ENCODE results near the gene DYRK4. TPM values are rescaled to one million over a fixed set of nuclear protein-coding genes. Genes with fewer than 3 reads are reported as not detected.
"Not testable (repeated sequence)": the region's sequence is repeated elsewhere in the genome, so short reads cannot be mapped to it uniquely, and the experiment has no call there.

The DYRK4 gene, protein sequence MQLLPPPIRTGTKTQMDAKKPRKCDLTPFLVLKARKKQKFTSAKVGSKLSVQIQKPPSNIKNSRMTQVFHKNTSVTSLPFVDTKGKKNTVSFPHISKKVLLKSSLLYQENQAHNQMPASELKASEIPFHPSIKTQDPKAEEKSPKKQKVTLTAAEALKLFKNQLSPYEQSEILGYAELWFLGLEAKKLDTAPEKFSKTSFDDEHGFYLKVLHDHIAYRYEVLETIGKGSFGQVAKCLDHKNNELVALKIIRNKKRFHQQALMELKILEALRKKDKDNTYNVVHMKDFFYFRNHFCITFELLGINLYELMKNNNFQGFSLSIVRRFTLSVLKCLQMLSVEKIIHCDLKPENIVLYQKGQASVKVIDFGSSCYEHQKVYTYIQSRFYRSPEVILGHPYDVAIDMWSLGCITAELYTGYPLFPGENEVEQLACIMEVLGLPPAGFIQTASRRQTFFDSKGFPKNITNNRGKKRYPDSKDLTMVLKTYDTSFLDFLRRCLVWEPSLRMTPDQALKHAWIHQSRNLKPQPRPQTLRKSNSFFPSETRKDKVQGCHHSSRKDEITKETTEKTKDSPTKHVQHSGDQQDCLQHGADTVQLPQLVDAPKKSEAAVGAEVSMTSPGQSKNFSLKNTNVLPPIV
- 26.5 and 28.5 TPM in 2 replicates for total RNA-seq

DNA sequence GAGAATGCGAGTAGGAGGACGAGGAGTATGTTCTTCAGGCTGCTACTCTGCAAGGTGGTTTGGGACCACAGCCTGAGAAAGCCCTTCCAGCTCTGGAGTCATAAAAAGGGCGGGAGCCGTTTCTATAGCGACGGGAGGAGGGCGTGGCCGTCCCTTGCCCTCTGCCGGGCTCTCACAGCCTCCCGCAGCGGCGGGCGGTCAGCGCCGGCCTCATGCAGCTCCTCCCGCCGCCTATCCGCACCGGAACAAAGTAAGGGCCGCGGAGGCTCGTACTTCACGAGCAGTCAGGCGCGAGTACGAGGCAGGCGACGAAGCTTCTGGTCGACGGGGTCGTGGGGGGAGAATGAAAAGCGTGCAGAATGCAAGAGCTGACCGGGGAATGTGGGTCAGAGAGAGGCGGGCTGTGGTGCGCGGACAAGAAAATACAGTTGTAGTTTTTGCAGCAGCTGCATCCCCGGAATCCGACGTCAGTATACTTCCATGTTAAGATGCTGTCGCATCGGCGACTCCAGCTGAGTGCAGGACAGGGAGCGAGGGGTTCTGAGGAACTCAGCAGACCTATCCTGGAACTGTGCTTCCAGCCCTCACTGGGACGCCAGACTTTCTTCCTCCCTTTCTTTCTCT, at the start of gene DYRK4:
DYRK4 (plus strand) TSS at position 175 of the 624 bp plus-strand sequence; CDS start at position 213, 38 bp downstream.
- intact Hi-C loops (cut with micrococcal nuclease) = loop anchor here (2.0 kb wide), 1 partner anchor 43 kb away; no protein-coding TSS in a partner anchor

DNA sequence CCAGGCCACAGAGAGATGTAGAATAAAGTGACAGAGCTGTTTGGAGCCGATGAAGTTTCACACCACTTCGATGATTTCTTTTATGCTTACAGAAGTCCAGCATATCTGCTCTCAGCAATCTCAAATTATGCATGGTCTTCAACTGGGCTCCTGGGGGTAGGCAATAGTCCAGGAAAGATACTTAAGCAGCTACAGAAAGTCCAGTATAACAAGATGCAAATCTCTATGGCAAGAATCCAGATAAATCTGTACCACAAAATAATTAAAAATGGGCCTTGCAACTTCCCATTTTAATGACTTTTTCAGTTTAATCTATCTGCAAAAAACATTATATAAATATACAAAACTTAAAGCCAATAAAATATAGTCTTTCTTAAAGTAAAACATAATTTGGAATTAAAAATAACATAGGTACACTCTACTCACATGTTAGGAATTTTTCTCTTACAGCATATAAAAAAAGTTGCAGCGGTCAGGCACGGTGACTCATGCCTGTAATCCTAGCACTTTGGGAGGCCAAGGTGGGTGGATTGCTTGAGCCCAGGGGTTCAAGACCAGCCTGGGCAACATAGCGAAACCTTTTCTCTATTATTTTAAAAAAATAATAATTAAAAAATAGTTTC, 43.8 kb upstream of the DYRK4 start:
- intact Hi-C loops (cut with micrococcal nuclease) = no loop called here

DNA sequence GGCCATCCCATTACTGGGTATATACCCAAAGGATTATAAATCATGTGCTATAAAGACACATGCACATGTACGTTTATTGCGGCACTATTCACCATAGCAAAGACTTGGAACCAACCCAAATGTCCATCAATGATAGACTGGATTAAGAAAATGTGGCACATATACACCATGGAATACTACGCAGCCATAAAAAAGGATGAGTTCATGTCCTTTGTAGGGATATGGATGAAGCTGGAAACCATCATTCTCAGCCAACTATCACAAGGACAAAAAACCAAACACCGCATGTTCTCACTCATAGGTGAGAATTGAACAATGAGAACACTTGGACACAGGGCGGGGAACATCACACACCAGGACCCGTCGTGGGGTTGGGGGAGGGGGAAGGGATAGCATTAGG, 38.6 kb upstream of the DYRK4 start:
- intact Hi-C loops (cut with micrococcal nuclease) = not testable (repeated sequence)

DNA sequence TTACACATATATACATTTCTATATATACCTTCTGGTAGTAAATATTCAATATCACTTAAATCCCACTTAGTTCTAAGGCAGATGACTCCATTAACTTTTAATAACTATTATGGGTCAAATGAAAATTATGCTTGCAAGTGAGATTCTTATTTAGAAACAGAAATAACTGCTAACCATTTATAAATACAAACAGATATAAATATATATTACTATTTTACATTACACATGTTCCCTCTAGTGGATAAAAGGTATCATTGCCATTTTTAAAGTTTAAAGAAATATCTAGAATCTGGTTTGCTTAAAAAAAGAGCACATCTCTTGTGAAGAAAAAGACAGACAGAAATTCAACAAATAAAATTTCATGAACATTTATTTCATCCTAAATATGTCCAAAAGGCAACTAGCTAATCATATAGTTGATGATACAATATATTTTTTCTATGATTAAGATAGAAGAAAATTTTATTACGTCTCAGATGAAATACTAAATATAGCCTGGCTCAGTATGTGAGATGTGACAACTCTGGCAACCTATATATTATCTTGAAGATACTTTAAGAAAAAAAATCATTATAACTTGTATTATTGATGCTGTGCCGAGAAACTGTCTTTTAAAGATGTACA, 35.0 kb upstream of the DYRK4 start:
- intact Hi-C loops (cut with micrococcal nuclease) = loop anchor here (1.0 to 5.0 kb wide), 6 partner anchors 20 to 640 kb away; partner anchors contain the start of gene TIGAR

DNA sequence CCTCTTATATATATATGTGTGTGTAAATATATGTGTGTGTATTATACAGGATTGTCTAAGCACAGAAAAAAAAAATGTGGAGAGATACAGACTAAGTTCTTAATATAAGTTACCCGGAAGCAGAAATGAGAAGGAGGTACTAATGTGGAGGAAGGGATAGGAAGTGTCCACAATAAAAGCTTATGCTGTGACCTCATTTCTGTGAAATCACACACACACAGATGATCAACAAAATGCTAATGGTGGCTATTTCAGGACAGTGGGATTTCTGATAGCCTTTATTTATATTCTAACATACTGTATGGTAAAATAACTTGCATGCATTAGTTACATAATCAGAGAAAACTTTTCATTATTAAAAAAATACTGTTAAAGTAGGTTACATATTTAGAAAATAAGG, 31.8 kb upstream of the DYRK4 start:
- intact Hi-C loops (cut with micrococcal nuclease) = loop anchor here (10.0 kb wide), 1 partner anchor 775 kb away; the partner anchor contains the start of gene CRACR2A

DNA sequence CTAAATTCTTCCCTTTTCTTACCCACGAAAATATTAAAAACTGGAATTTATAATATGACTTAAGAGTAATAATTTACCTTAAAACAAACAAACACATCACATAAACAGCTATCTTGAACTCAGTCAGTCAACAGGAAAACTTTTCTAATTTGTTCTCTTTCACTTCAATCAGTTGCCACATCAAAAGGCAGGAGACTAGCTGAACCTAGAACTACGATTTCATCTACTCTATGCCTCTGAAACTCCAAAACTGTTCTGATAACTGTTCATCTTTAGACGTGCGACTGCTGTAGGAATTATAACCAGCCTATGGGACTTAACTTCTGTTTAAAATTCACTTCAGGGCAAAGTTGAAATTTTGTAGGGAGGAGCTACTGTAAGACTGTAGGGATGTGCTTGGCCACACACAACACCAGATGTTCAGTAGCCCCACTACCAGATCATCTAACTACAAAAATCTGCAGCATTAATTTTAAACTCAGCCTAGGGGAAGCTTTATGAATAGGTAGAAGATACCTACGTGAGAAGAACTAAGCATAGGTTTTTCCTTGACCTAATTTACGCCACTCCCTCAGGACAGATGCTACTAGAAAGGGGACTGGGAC, 30.9 kb upstream of the DYRK4 start:
- intact Hi-C loops (cut with micrococcal nuclease) = loop anchor here (10.0 kb wide), 1 partner anchor 776 kb away; the partner anchor contains the start of gene CRACR2A

DNA sequence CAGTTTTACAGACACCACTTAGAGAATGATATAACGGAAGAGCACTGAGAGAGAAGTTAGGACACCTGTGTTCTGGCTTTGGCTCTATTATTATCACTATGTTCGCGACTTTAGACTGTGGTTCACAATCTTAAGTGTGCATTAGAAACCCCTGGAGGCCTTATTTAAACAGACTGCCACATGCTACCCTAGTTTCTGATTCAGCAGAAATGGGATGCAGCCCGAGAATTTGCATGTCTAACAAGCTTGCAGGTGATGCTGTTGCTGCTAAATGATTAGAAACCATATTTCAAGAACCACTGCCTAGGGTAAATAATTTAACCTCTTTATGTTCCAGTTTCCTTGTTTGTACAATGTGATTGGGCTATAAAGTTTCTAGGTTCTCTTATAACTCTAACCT, 26.9 kb upstream of the DYRK4 start:
- intact Hi-C loops (cut with micrococcal nuclease) = loop anchor here (5.0 to 10.0 kb wide), 2 partner anchors 428 to 780 kb away; partner anchors contain the start of gene CRACR2A

DNA sequence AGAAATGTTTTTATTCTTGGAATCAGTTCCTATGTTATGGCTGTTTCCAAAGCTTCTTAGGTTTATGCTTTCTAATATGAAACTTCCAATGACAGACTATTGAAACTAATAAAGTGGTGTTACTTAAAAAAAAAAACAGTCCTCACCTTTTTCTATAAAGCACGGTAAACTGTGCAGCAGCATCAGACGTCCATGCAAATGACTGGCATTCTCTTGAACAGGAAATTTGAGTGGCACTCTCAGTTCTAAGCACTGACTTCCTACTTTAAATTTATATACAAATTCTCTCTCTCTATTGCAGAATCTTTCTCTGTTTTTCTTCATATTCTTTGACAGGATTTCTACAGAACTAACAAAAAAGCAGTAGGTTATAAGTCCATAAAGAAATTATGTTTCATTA, 26.1 kb upstream of the DYRK4 start:
- intact Hi-C loops (cut with micrococcal nuclease) = loop anchor here (5.0 to 10.0 kb wide), 2 partner anchors 429 to 781 kb away; partner anchors contain the start of gene CRACR2A

DNA sequence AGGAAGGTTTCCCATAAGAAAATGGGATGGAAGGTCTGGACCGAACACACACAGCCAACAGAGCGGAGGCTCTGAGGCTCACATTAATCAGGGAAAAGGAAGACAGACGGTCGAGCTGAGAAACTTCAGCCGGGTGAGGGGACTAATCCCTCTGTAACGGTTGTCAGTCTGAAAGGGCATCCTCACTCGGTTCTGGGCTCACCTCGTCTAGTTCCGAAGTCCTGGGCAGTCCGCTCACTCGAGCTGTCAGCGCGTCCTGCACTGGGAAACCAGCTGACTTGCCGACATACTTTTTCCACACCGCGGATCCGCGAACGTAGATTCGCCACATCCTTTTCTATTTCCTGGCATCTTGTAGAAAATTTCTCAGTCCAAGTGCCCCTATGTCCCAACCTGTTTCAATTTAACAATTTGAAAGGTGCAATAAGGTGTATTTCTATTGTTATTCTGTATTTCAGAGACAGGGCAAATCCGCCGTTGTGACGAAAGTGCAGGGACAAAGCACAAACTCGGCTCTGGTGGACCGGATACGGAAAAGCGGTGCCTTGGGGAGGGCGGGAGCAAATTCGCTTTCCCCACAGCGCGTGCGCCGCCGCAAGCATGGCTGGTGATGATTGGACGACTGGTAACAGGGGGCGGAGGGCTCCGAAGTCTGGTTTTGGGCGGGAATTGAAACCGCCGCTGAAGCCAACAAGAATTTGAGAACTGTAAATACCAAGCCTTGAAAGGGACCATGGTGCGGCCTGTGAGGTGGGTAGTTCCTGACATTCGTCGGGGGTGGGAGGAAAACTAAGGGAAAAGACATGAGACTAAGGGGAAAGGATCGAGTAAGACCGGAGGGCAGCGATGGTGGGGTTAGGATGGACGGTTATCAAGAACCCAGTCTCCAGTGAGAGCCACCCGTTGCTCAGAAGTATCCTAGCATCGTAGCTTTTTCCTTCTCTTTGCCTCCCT, 23.5 kb upstream of the DYRK4 start, which contains the start of gene RAD51AP1:
RAD51AP1 (plus strand) TSS at position 684 of the 954 bp plus-strand sequence; CDS start at position 734, 50 bp downstream.
- intact Hi-C loops (cut with micrococcal nuclease) = loop anchor here (1.0 to 10.0 kb wide), 9 partner anchors 31 to 1726 kb away; partner anchors contain the start of genes AKAP3, CRACR2A, ITFG2 and NDUFA9

DNA sequence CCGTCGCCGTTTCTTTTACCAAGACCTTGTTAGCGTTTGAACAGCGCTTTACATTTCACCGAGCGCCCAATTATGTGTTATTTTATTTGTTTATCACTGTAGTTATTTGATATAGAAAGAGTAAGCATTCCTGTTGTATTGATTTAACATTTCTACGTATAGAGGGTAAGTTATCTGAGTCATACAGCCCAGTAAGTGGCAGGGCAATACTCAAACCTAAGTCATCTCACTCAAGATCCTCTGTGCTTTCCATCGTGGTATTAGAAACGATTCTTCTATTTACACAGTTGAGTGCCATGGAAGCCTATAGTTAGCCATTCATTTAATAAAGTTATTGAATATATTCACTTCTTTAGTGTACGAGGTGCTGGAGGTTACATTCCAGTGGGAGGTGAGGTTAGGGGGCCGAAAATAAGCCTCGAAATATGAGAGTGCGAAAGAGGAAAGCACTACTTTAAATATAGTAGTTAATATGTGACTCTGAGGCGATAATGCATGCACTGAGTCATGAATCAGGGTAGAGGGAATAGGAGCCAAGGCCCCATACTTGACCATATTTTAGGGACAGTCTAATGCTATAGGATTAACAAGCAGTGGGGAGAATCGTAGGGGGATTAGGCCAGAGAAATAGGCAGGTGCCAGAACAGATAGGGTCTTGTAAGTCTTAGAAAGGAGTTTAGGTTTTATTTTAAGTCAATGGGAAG, 22.7 kb upstream of the DYRK4 start:
- intact Hi-C loops (cut with micrococcal nuclease) = loop anchor here (2.0 to 10.0 kb wide), 4 partner anchors 289 to 1727 kb away; partner anchors contain the start of genes CRACR2A and ITFG2

DNA sequence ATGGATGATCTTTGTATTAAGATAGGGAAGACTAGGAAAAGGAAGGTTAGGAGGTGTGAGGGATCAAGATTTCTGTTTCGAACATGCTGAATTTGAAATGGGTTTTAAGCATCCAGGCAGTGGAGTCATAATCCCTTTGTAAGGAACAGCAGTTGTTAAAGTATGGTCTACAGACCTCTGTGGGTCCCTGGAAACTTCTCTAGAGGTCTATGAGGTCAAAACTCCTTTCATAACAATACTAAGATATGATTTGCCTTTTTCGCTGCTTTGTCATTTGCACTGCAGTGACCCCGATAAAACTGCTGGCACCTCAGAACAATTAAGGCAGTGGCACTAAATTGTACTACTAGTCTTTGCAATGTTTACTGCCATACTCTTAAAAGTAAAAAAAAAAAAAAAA, 21.8 kb upstream of the DYRK4 start:
- intact Hi-C loops (cut with micrococcal nuclease) = no loop called here

DNA sequence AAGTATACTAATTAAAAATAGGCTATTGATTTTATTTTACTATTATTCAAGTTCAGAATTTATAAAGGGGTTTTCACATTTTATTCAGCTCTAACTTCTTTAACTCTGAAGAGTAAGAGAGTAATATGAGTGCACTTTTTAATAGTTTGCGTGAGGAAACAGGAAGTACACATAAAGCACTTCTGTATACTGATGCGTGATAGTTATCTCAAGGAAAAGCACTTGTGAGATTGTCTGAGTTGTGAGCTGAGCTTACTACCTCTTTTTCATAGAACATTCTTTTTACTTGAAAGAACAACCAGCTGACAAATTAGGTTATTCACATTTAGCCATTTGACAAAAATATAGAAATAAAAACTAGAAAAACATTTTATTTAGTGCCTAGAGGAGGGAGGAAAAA, 21.4 kb upstream of the DYRK4 start:
- intact Hi-C loops (cut with micrococcal nuclease) = no loop called here

DNA sequence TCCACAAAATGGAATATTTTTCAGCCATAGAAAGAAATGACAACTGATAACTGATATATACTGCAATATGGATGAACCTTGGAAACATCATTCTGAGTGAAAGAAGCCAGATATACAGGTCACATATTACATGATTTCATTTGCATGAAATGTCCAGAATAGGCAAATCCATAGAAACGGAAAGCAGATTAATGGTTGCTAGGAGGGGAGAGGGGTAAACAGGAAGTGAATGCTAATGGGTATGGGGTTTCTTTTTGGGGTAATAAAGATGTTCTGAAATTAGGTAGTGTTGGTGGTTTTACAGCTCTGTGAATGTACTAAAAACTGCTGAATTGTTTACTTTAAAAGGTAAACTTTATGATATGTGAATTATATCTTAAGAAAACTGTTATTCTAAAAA, 16.8 kb upstream of the DYRK4 start:
- intact Hi-C loops (cut with micrococcal nuclease) = no loop called here

DNA sequence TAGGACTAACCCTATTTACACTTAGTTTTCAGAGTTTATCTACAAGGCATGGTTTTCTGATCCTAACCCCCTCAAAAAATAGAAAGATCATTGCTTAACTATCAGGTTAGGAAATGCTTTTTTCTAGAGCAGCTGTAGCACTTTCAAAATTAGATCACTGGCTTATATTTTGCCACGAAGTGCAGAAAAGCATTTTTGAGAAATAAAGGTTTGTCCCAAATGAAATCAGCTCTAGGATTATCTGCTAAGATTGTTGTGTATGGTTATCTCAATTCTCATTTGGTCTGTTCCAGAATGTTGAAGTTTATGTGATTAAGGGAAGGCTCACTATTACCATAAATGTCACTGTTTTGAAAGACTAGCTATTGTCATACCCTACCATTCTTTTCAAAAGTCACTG, 9.8 kb upstream of the DYRK4 start:
- intact Hi-C loops (cut with micrococcal nuclease) = no loop called here

DNA sequence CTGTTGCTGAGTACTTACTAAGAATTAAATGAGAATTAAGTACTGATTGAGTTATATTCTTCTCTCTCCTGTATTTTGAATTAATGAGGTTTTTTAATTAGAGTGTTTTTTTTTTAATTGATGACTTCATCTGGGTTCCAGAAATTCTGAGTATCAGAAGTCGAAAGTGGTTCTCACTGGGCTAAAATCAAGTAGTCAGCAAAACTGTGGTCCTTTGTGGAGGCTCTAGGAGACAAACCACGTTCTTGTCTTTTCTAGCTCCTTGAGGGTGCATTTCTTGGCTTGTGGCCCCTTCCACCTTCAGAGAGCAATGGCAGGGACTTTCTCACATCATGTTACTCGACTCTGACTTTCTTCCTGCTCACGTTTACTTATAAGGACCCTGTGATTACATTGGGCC, 8.1 kb upstream of the DYRK4 start:
- intact Hi-C loops (cut with micrococcal nuclease) = no loop called here

DNA sequence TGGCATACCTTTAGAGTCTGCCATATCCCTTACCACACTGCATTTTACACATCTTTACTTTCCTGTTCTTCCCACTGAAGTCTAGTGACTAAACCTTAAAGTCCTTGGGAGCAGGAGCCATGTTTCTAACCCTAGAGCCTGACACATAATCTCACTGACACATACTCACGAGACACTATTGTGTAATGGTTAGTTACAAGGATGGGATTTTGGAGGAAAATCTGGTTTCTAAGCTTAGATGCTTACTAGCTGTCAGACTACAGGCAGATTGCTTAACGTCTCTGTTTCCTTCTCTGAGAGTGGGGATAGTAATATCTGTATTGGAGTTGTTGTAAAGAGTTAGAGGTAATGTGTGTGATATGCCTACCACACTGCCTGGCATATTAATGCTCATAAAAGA, 6.2 kb upstream of the DYRK4 start:
- intact Hi-C loops (cut with micrococcal nuclease) = no loop called here

DNA sequence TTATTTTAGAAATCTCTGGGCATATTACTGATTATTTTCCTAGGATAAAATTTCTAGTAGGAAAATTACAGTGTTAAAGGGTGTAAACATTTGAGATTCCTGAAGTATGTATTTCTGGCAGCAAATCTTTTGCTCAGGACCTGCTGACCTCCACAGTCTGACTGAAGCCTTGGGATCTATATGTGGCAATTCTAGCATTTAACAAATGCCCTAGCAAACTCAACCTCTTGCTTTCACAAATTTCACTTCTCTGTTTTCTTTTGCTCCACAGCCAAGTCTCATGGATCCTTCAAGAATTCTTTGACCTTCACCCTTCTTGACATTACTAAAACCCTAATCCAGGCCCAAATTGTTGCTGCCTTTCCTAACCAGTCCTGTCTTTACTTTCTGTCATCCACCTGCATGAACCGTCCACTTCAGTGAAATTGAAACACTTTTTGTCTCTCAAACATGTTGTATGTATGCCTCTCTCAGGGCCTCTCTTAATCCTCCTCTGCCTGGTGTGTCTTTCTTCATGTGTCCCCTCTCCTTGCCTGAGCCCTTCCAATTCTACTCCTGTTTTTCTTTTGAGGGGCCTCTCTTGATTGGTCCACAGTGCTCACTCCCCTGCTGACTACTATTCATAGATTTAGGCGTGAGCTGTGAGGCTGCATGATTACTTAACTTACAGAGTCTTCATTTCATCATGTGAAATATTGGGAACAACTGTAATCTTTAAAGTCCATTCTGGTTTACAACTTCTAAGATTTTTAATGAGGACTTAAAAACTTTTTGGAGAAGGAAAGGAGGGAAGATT, 5.1 kb upstream of the DYRK4 start:
- intact Hi-C loops (cut with micrococcal nuclease) = no loop called here

DNA sequence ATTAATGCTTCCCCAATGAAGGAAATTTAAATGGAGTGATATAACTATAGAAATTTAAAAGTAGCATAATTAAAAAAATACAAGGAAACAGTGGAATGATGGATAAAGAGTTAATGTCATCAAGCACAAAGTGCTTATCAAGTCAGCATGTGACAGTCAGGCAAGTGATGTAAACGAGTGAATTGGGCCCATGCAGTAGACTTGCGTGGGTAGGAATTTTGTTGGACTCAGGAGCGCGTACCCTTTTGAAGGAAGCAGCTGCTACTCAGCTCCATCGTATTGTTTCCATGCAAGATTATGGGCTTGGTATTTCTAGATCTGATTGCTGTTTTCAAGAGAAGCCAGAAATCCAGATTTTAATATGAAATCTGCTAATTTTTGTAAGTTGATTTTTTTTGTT, 4.4 kb upstream of the DYRK4 start:
- intact Hi-C loops (cut with micrococcal nuclease) = no loop called here
